Right renal pelvis (tissue), 4 donors: Measurements from ENCODE around the gene ZG16B. TPM values are rescaled to one million over a fixed set of nuclear protein-coding genes. Genes with fewer than 3 reads are reported as not detected.

Experiments used
- DNase-seq, 4 donors: peaks; one replicate each; pipeline ENCODE4 v3.0.0-alpha.2; 2013; ENCODE audit warnings: low read depth in 4 of 4, low spot score in 3 of 4, missing footprints in 1 of 4
- polyA plus RNA-seq, 4 donors: library from polyadenylated mRNA; unstranded; fragments of 120-200 nt; gene quantifications; one replicate each; pipeline ENCODE4 v1.2.1, GENCODE V29; 2013; ENCODE audit not compliant: insufficient read length in 4 of 4

The ZG16B gene, protein sequence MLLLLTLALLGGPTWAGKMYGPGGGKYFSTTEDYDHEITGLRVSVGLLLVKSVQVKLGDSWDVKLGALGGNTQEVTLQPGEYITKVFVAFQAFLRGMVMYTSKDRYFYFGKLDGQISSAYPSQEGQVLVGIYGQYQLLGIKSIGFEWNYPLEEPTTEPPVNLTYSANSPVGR
- polyA plus RNA-seq = under 1 TPM; 0.25 to 0.50 (median 0.33) TPM

DNA sequence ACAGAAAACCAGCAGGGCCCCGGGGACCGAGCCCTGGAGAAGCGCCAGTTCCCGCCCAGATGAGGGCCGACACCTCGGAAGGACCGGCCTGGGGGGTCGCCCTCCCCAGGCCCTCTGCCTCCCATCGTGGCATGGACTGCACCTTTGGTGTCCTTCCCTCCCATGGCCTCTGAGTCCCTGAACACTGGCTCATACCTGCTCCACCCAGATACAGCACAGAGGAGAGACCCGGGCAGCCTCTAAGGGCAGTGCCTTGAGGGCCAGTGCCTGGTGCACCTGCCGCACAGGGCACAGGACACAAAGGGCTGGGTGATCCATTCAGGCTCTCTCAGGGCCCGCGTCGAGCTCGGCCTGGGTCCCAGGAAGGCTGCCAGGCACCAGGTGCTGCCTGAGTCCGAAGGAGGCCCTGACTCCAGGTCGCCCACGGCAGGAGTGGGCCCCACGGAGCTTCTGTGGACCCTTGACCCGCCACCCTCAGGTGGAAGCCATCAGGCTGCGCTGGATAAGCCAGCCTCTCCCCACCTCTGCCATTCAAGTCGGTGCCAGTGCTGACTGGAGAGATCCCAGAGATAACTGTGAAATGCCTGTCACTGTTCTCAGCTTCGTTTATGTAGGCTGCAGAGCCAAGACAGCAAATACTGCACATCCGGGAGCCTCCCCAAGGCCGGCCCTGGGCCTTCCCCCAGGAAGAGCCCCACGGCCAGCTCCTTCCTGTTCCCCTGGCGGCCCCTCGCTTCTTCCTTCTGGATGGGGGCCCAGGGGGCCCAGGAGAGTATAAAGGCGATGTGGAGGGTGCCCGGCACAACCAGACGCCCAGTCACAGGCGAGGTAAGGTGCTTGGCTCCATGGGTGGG lies at the start of gene ZG16B:
ZG16B (plus strand) TSS at position 803 of the 854 bp plus-strand sequence. CDS start 139 bp downstream, outside the sequence.
- DNase-seq = no peak

DNA sequence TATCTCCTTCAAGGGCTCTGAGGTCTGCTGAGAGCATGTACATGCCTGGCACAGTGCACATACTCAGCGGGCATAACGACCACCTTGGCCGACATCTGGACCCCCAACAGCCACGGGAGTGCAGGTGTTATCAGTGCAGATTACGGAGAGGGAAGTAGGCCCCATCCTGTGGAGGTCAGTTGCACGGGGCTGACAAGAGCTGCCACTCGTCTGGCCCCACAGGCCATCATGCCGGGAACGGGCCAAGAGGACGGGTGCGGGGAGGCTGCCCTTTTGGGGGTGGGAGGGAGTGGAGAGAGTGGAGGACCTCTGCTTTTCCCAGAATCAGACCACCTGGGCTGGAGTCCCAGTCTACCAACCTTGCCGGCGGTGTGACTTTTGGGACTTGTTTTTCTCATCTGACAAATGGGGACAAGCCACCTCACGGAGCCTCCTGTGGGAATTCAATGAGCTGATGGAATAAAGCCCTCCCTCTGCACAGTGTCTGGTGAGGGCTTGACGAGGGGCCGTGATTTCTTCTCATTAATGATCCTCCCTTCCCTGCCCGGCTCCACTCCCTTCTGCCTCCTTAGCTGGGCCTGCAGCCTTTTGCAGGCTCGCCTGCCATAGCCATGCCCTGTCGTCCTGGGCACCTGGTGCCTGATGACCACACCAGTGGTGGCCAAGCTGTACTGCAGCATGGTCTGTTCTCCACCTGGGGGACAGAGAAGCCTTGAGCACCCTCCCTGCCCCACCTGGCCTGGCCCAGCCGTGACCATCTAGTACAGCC lies 47.3 kb upstream of the ZG16B start:
- no peak for DNase-seq

DNA sequence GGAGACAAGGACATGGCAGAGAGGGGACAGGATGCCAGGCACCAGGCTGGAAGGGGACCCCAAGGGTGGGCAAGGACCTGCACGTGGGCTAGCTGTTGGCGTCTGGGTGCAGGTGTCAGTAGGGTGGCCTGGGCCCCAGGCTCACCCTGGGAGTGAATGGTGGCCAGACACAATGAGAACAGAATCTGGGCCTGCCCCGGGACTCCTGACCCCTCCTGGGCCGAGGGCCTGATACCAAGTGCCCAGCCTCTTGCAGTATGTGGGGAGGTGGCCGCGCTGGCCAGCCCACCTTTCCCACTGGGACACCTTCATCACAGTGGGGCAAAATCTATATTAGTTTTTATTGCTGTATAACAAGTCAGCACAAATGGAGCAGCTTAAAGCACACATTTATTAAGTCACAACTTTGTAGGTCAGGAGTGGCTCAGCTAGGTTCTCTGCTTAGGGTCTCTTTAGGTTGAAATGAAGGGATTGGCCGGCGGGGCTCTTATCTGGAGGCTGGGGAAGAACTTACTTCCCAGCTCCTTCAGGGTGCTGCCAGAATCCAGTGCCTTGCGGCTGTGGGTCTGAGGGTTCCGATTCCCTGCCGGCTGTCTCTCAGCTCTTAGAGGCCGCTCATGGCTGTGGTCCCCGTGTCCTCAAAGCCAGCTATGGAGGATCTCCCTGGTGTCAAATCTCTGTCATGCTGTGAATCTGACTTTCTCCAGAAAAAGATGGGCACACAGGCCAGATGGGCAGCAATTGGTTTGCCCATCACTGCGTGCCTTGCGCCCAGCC lies 46.3 kb upstream of the ZG16B start:
- DNase-seq = no peak

DNA sequence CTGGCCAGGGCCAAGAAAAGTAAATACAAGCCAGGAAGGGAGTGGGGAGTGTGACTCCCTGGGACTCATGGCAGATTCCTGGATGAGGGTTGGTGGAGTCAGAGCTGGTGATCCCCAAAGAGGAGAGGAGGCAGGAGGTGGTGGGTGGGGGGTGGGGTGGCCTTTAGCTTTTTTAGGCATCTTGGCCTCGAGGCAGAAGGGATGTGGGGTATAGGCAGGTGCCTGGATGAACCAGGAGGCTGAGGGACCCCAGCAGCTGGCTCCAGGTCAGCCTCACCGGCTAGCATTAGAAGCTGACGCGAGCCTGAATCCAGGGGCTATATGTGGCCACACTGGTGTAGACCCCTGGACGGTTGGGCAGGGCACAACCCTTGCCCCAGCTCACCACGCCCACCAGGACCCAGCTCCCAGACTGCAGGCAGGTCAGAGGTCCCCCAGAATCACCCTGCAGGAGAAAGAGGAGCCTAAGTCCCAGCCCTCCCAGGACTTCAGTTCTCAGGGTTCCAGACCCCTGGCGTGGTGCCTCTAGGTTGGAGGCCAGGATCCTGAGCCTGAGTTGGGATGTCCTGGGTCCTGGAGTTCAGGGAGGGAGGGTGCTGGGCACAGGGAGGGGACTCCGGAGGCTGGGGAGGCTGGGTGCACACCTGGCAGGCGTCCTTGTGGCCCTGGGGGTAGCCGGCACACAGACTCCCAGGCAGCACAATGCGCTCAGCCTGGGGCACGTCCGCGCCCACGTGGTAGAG lies 45.6 kb upstream of the ZG16B start:
- DNase-seq = no peak

DNA sequence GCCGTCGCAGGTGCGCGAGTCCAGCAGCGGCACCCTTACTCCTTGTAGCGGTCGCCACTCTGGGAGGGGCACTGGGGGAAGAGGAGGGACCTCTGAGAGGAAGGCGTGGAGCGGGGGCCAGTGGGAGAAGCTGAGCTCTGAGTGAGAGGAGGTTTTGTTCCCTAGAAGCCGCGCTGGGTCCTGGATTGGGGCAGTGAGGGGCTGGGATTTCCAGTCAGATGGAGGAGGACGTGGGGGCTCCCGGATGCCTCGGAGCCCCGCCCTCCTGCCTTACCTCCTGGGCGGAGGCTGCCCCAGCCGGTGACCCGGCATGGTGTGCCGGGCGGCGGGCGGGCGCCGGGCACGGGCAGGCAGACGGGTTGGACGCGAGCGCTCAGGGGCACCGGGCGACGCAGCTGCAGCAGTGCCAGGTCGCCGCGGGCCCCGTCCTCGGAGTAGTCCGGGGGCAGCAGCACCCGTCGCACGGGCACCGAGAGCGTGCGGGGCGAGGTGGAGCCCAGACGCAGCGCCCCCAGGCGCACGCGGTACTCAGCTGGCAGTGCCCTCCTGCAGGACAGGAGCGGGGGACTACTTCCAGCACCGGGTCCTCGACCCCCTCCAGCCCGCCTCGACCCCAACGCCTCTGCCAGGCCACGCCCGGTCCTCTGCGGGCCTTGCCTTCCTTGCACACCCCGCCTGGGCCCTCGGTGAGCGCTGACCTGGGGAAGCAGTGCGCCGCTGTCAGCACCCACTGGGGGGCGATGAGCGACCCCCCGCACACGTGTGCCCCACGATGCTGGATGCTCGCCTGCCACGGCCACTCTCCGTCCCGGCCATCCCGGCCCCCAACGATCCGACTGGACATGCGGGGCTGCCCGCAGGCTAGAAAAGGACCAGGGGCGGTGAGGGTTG lies 44.8 kb upstream of the ZG16B start:
- no peak for DNase-seq

DNA sequence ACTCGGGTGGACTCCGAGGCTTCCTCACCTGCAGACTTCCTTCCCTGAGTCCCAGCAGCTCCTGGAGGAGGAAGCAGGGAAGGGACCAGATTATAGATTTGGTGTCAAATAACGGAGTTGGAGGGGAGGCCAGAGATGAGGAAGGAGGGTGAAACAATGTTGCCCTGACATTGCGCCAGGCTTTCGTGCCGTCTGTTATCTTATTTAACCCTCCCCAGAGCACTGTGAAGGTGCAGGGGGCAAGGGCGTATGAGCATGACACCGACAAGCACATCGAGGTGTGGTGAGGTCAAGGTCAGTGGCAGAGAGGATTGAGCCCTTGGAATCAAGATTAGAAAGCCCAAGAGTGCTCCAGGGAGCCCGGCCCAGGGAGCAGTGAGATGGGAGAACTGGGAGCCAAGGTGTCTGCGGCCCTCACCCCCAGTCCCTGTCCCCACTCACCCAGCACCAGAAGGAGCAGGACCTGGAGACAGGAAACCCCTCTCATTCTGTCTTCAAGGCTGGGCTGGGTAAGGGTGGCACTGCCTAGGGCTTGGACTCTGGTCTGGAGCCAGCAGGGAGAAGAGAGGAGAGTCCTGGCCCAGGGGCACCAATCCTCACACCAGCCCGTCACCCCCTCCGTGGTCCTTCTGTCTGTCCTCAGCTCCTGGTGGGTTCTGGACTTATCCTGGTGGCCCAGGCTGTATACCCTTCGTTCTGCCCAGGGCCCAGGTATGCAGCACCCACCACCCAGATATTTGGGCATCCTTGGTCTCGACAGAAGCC lies 43.9 kb upstream of the ZG16B start:
- DNase-seq = no peak

DNA sequence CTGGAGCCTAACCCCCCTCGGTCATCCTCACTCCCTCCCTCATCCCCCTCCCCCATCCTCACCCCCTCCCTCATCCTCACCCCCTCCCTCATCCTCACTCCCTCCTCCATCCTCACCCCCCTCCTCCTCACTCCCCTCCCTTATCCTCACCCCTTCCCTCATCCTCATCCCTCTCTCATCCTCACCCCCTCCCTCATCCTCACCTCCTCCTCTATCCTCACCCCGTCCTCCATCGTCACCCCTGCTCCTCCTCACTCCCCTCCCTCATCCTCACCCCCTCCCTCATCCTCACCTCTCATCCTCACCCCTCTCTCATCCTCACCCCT lies 43.3 kb upstream of the ZG16B start:
- DNase-seq = no peak

DNA sequence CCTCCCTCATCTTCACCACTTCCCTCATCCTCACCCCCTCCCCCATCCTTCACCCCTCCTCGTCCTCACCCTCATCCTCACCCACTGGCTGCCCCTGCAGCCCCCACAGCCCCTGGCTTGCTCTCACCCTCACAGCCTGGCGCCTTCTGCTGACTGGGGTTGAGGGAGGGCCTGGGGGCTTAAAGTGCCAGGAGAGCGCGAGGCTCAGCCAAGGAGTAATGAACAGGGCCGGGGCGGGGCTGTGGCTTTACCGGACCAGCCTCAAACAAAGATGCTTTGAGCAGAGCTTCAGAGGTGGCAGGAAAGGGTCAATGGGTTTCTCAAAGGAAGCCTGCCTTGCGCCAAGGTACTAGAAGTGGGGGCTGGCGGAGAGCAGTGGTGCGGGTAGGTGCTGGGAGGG lies 42.7 kb upstream of the ZG16B start, which contains the start of gene PRSS33:
PRSS33 (minus strand) TSS at position 155 of the 400 bp plus-strand sequence. CDS start 1,013 bp downstream, outside the sequence.
- no peak for DNase-seq

DNA sequence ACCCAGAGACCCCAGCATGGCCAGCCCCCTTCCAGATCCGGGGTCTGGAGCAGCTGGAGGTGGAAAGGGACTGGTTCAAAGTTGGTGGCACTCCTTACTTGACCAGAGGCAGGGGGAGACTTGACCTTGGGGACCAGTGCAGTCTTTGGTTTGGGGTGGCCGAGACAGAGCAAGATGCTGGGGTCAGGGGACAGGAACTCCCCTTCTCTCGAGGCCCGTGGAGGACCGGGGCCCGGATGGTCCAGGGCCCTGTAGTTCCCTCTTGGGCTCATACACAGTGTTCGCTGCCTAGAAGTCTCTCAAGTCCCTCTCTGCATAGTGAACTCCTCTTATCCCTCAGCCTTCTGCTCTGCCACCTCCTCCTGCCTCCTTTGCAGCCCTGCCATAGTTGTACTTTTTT lies 42.1 kb upstream of the ZG16B start:
- no peak for DNase-seq

DNA sequence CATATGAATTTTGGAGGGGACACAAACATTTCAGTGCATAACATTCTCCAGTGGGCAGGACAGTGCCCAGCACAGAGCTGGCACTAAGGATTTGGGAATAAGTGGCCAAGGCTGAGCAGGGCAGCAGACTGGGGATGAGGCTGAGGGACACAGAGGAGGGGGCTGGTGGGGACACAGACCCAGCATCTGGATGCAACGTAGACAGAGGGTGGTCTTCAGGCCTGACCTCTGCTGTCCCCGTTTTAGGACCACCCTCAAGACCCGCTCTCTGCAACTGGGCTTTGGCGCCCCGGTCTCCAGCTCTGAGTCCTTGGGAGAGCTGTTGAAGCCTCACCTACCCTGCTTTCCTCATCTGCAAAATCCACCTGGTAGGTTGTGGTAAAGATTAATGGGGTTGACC lies 39.5 kb upstream of the ZG16B start:
- DNase-seq = no peak

DNA sequence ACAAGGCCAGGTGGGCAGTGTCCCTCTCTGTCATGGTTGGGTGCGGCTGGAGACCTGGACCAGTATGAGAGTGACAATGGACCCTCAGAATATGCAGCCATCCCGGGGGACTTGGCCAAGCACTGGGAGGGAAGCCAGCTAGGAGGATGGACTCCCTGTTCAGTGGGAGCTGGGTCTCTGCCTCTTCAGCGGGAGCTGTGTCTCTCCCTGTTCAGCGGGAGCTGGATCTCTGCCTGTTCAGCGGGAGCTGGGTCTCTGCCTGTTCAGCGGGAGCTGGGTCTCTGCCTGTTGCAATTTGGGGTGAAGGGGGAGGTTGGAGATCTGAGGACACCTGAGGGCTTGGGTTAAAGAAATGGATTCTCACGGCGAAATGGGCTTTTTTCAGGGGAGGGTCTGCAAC lies 38.9 kb upstream of the ZG16B start:
- DNase-seq = no peak

DNA sequence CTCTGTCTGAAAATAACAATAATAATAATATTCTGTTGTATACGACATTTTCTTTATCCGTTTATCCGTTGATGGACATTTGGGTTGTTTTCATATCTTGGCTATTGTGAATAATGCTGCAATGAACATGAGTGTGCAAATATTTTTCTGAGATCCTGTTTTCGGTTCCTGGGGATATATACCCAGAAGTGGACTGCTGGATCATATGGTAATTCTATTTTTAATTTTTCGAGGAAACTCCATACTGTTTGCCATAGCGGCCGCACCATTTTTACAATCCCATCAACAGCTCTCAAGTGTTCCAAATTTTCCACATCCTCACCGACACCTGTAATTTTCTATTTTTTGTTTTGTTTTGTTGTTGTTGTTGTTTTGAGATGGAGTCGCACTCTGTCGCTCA lies 37.2 kb upstream of the ZG16B start:
- DNase-seq = no peak

DNA sequence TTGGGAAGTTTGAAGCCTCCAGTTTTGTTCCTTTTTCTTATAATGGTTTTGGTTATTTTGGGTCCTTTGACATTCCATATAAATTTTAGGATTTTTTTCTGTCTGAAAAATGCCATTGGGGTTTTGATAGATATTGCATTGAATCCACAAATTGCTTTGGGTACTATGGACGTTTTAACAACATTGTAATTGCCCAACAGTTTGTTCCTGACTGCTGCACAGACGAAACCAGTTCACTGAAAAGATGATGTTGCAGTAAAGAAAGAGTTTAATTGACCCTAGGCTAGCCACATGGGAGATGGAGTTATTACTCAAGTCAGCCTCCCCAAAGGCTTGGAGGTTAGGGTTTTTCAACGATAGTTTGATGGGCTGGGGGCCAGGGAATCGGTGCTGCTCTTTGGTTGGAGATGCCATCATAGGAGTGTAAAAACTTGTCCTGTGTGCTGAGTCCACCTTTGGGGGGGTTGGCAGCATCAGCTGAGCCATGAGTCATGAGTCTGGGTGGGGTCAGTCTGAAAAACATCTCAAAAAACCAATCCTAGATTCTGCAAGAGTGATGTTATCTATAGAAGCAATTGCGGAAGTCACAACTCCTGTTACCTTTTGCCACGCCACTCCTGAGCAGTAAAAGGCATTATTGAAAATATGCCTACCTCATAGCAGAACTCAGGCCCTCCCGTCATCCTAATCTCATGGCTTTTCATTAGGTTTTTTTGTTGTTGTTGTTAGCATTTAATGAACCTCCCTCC lies 34.5 kb upstream of the ZG16B start:
- DNase-seq = no peak

DNA sequence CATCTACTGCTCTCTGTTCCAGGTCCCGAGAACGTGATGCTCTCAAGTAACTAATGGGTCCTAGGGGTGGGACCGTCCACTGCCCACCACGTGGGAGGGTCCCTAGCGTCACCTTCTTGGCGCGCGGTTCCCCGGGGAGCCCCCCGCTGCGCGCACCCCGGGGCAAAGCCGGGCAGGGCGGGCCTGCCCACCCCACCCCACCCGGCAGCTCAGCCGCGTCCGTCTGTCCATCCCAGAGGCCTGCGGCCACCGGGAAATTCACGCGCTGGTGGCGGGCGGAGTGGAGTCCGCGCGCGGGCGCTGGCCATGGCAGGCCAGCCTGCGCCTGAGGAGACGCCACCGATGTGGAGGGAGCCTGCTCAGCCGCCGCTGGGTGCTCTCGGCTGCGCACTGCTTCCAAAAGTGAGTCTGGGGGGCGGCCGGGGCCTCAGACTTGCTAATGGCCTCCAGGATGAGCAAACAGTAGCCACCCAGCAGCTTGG lies 31.3 kb upstream of the ZG16B start:
- no peak for DNase-seq

DNA sequence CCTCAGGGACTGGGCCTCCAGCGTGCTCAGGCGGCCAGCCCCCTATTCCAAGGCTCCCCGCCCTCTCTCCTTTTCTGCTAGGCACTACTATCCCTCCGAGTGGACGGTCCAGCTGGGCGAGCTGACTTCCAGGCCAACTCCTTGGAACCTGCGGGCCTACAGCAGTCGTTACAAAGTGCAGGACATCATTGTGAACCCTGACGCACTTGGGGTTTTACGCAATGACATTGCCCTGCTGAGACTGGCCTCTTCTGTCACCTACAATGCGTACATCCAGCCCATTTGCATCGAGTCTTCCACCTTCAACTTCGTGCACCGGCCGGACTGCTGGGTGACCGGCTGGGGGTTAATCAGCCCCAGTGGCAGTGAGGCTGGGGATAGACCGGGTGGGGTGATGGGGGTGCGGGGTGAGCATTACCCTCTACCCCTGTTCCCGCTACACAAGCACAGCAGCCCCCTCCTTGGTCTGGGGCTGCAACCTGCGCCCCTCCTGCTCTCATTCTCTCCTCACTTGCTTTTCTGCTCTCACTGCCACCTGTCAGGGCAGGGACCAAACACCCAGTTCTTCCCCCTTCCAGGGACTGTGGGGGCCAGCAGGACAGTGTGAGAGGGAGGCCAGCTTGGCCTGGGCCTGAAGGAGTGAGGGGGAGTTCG lies 30.8 kb upstream of the ZG16B start:
- DNase-seq = no peak

DNA sequence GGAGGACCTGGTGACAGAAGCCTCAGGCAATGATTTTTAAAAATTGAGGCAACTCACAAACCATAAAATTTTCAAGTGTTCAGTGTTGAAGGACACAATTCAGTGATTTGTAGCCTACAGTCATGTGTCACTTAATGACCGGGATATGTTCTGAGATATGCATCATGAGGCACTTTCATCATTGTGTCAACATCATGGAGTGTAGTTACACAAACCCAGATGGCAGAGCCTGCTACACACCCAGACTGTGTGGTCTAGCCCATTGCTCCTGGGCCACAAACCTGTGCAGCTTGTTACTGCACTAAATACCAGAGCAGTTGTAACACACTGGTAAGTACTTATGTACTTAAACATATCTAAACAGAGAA lies 30.3 kb upstream of the ZG16B start:
- no peak for DNase-seq
